GM23338 (cell line): Measurements from ENCODE around the gene ITPRID1. TPM values are rescaled to one million over a fixed set of nuclear protein-coding genes. Genes with fewer than 3 reads are reported as not detected.

Source experiments
- ATAC-seq: fragments of 200-7000 bp; cut with Tn5 transposase; 3 replicates; pipeline ENCODE4 v1.9.1; 2020
- DNase-seq: peaks from one replicate; pipeline ENCODE4 v3.0.0-alpha.2; 2015; ENCODE audit warnings: low spot score
- H2AFZ ChIP-seq: fragments of 200-600 bp; sonication (generic); 2 replicates; pipeline ENCODE4 v1.8.0; 2016; ENCODE audit warnings: antibody characterized with exemption, mild to moderate bottlenecking, moderate library complexity
- H3F3A ChIP-seq: fragments of 200-600 bp; sonication (generic); replicated peaks from 2 replicates; pipeline ENCODE4 v1.8.0; 2017; ENCODE audit warnings: antibody characterized with exemption, mixed run types, low read depth
- H3K27ac ChIP-seq: fragments of 200-600 bp; sonication (generic); 2 replicates; pipeline ENCODE4 v1.6.1; 2016; ENCODE audit warnings: low read depth
- H3K27me3 ChIP-seq: fragments of 200-600 bp; sonication (generic); 2 replicates; pipeline ENCODE4 v1.8.0; 2016; ENCODE audit warnings: mild to moderate bottlenecking, mixed run types, moderate library complexity; ENCODE audit not compliant: insufficient read depth
- H3K36me3 ChIP-seq: fragments of 200-600 bp; sonication (generic); 2 replicates; pipeline ENCODE4 v1.8.0; 2016; ENCODE audit warnings: mild to moderate bottlenecking; ENCODE audit not compliant: insufficient read depth
- H3K4me1 ChIP-seq: fragments of 200-600 bp; sonication (generic); 2 replicates; pipeline ENCODE4 v1.8.0; 2016; ENCODE audit warnings: mild to moderate bottlenecking, moderate library complexity; ENCODE audit not compliant: insufficient read depth
- H3K4me2 ChIP-seq: fragments of 200-600 bp; sonication (generic); 2 replicates; pipeline ENCODE4 v1.7.1; 2017; ENCODE audit warnings: mixed run types
- H3K4me3 ChIP-seq: fragments of 200-600 bp; sonication (generic); 2 replicates; pipeline ENCODE4 v1.6.1; 2016; ENCODE audit warnings: mixed run types
- H3K79me2 ChIP-seq: fragments of 200-600 bp; sonication (generic); replicated peaks from 2 replicates; pipeline ENCODE4 v1.8.0; 2017; ENCODE audit warnings: mild to moderate bottlenecking; ENCODE audit not compliant: insufficient read depth
- H3K9me2 ChIP-seq: fragments of 200-600 bp; sonication (generic); 2 replicates; pipeline ENCODE4 v1.8.0; 2017; ENCODE audit not compliant: insufficient read depth
- H4K20me1 ChIP-seq: fragments of 200-600 bp; sonication (generic); replicated peaks from 2 replicates; pipeline ENCODE4 v1.8.0; 2017; ENCODE audit warnings: mild to moderate bottlenecking; ENCODE audit not compliant: insufficient read depth
- H3K27ac Mint-ChIP-seq: 2 replicates; pipeline ENCODE4 v1.8.0; 2020; ENCODE audit warnings: inconsistent platforms, mild to moderate bottlenecking, moderate library complexity, mixed read lengths
- H3K27me3 Mint-ChIP-seq: 3 replicates; pipeline ENCODE4 v1.8.0; 2022; ENCODE audit warnings: low read depth, mild to moderate bottlenecking, moderate library complexity, mixed read lengths, inconsistent platforms; ENCODE audit not compliant: insufficient read depth, poor library complexity
- H3K36me3 Mint-ChIP-seq: 3 replicates; pipeline ENCODE4 v1.8.0; 2021; ENCODE audit warnings: low read depth, mild to moderate bottlenecking, inconsistent platforms, moderate library complexity, mixed read lengths
- H3K4me1 Mint-ChIP-seq: 3 replicates; pipeline ENCODE4 v1.8.0; 2020; ENCODE audit warnings: mild to moderate bottlenecking, inconsistent platforms, mixed read lengths
- H3K4me3 Mint-ChIP-seq: 3 replicates; pipeline ENCODE4 v1.8.0; 2021; ENCODE audit warnings: moderate library complexity, mild to moderate bottlenecking, inconsistent platforms, mixed read lengths
- H3K9me3 Mint-ChIP-seq: 3 replicates; pipeline ENCODE4 v1.8.0; 2020; ENCODE audit warnings: moderate library complexity, mild to moderate bottlenecking, inconsistent platforms, mixed read lengths
- CREB1 ChIP-seq: fragments of 250-450 bp; sonication (Bioruptor Pico); IDR thresholded peaks from 2 replicates; pipeline ENCODE4 v1.5.0; 2020; ENCODE audit warnings: low read depth, mild to moderate bottlenecking, moderate library complexity
- CTCF ChIP-seq, 2 experiments: fragments of 200-600 bp in 1 of 2; sonication (generic) in 1 of 2; conservative IDR thresholded peaks; 2 replicates each; pipeline versions ENCODE4 v1.5.1 to v1.6.1; 2016 to 2017; ENCODE audit warnings: antibody characterized with exemption in 2 of 2, low read depth in 2 of 2, mild to moderate bottlenecking in 2 of 2, moderate library complexity in 1 of 2
- EZH2 ChIP-seq: fragments of 200-600 bp; sonication (generic); IDR thresholded peaks from one replicate; pipeline ENCODE4 v1.8.0; 2017; ENCODE audit warnings: antibody characterized with exemption, mild to moderate bottlenecking, low read depth; ENCODE audit not compliant: unreplicated experiment
- EZH2phosphoT487 ChIP-seq: fragments of 200-600 bp; sonication (generic); IDR thresholded peaks from one replicate; pipeline ENCODE4 v1.8.1; 2018; ENCODE audit warnings: antibody characterized with exemption; ENCODE audit not compliant: unreplicated experiment
- JUNB ChIP-seq: IDR thresholded peaks from one replicate; pipeline ENCODE4 v1.6.1; 2016; ENCODE audit warnings: antibody characterized with exemption; ENCODE audit not compliant: unreplicated experiment
- NANOG ChIP-seq: IDR thresholded peaks from 2 replicates; pipeline ENCODE4 v1.6.1; 2016; ENCODE audit warnings: antibody characterized with exemption, borderline replicate concordance
- POLR2AphosphoS5 ChIP-seq: IDR thresholded peaks from 2 replicates; pipeline ENCODE4 v1.6.1; 2016; ENCODE audit warnings: antibody characterized with exemption, low read depth
- STAT1 ChIP-seq: IDR thresholded peaks from one replicate; pipeline ENCODE4 v1.6.1; 2016; ENCODE audit warnings: antibody characterized with exemption; ENCODE audit not compliant: unreplicated experiment
- ZNF114 ChIP-seq: fragments of 250-450 bp; sonication (Bioruptor Pico); IDR thresholded peaks from 2 replicates; pipeline ENCODE4 v1.5.0; 2020; ENCODE audit warnings: mild to moderate bottlenecking, moderate library complexity
- ZNF331 ChIP-seq: fragments of 250-450 bp; sonication (Bioruptor Pico); IDR thresholded peaks from 2 replicates; pipeline ENCODE4 v1.5.0; 2020; ENCODE audit warnings: low read depth, mild to moderate bottlenecking, moderate library complexity
- polyA plus RNA-seq: library from polyadenylated mRNA; unstranded; fragments of >200 nt; fragmentation: Nextera tagmentation; extraction: Ambion mirVana; gene quantifications from 2 replicates; pipeline ENCODE4 v1.2.1, GENCODE V29; 2016
- total RNA-seq: library from RNA; depleted of rRNA; stranded (reverse); fragments of >200 nt; shearing (Covaris generic); gene quantifications from 2 replicates; pipeline ENCODE4 v1.2.3, GENCODE V29; 2014
- TF ChIP-seq, protein P1 (sequence below): fragments of 250-450 bp; sonication (Bioruptor Pico); IDR thresholded peaks from 2 replicates; pipeline ENCODE4 v1.5.0; 2020; ENCODE audit warnings: mild to moderate bottlenecking, moderate library complexity
- TF ChIP-seq, protein P2 (sequence below): IDR thresholded peaks from 2 replicates; pipeline ENCODE4 v1.6.1; 2016; ENCODE audit warnings: antibody characterized with exemption
- TF ChIP-seq, protein P3 (sequence below): IDR thresholded peaks from one replicate; pipeline ENCODE4 v1.6.1; 2018; ENCODE audit warnings: antibody characterized with exemption; ENCODE audit not compliant: unreplicated experiment

Gene ITPRID1
- total and polyA plus RNA-seq, 2 experiments from 2014 or later = 0.05 to 0.45 TPM

DNA sequence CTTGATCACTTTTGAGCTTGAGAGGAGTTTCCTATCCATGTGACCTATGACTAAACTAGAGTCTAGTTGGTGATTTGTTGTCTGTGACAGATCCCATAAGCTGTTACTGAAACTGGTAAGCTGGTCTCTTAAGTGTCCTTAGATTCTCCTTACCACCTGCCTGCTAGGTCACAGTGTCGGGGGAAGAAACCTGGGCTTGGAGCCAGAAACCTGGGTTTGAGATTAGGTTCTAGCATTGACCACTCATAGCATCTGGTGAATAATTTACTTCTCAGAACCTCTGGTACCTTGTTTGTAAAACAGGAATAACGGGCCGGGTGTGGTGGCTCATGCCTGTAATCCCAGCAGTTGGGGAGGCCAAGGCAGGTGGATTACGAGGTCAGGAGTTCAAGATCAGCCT lies 21.8 kb upstream of the ITPRID1 start:
- Histone ChIP-seq H3K9me2 (peaks cover 18% of the 10 kb centered on the region), H3K79me2 (no peaks in the 10 kb centered on the region), H3K4me3 (no peak overlapping the region), H3K27ac (no peak overlapping the region), H3K4me1 (peaks cover 8% of the 10 kb centered on the region), H2AFZ (no peak overlapping the region; the same call in 1 of the 2 replicates), H4K20me1 (no peaks in the 10 kb centered on the region), H3K27me3 (no peaks in the 10 kb centered on the region), H3K4me2 (no peak overlapping the region), H3K36me3 (0 out of 2 replicates have a peak, but pooled peaks cover 4% of the 10 kb centered on the region), H3F3A (no peaks in the 10 kb centered on the region)
- H3K9me3 Mint-ChIP-seq = no peaks in the 10 kb centered on the region; the same call in 2 of the 3 replicates
- ATAC-seq = no peak
- TF ChIP-seq, protein P1, sequence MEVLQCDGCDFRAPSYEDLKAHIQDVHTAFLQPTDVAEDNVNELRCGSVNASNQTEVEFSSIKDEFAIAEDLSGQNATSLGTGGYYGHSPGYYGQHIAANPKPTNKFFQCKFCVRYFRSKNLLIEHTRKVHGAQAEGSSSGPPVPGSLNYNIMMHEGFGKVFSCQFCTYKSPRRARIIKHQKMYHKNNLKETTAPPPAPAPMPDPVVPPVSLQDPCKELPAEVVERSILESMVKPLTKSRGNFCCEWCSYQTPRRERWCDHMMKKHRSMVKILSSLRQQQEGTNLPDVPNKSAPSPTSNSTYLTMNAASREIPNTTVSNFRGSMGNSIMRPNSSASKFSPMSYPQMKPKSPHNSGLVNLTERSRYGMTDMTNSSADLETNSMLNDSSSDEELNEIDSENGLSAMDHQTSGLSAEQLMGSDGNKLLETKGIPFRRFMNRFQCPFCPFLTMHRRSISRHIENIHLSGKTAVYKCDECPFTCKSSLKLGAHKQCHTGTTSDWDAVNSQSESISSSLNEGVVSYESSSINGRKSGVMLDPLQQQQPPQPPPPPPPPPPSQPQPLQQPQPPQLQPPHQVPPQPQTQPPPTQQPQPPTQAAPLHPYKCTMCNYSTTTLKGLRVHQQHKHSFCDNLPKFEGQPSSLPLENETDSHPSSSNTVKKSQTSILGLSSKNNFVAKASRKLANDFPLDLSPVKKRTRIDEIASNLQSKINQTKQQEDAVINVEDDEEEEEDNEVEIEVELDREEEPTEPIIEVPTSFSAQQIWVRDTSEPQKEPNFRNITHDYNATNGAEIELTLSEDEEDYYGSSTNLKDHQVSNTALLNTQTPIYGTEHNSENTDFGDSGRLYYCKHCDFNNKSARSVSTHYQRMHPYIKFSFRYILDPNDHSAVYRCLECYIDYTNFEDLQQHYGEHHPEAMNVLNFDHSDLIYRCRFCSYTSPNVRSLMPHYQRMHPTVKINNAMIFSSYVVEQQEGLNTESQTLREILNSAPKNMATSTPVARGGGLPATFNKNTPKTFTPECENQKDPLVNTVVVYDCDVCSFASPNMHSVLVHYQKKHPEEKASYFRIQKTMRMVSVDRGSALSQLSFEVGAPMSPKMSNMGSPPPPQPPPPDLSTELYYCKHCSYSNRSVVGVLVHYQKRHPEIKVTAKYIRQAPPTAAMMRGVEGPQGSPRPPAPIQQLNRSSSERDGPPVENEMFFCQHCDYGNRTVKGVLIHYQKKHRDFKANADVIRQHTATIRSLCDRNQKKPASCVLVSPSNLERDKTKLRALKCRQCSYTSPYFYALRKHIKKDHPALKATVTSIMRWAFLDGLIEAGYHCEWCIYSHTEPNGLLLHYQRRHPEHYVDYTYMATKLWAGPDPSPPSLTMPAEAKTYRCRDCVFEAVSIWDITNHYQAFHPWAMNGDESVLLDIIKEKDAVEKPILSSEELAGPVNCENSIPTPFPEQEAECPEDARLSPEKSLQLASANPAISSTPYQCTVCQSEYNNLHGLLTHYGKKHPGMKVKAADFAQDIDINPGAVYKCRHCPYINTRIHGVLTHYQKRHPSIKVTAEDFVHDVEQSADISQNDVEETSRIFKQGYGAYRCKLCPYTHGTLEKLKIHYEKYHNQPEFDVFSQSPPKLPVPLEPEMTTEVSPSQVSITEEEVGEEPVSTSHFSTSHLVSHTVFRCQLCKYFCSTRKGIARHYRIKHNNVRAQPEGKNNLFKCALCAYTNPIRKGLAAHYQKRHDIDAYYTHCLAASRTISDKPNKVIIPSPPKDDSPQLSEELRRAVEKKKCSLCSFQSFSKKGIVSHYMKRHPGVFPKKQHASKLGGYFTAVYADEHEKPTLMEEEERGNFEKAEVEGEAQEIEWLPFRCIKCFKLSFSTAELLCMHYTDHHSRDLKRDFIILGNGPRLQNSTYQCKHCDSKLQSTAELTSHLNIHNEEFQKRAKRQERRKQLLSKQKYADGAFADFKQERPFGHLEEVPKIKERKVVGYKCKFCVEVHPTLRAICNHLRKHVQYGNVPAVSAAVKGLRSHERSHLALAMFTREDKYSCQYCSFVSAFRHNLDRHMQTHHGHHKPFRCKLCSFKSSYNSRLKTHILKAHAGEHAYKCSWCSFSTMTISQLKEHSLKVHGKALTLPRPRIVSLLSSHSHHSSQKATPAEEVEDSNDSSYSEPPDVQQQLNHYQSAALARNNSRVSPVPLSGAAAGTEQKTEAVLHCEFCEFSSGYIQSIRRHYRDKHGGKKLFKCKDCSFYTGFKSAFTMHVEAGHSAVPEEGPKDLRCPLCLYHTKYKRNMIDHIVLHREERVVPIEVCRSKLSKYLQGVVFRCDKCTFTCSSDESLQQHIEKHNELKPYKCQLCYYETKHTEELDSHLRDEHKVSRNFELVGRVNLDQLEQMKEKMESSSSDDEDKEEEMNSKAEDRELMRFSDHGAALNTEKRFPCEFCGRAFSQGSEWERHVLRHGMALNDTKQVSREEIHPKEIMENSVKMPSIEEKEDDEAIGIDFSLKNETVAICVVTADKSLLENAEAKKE (CRISPR knock-in tag) = no peak
- TF ChIP-seq POLR2AphosphoS5 (no peak), CTCF (conservative IDR thresholded peaks at IDR 0.05; ENCODE audit: low read depth in 2 of 2) (no peak), ZNF114 (CRISPR knock-in tag) (no peak), JUNB (no peak), CREB1 (CRISPR knock-in tag) (no peak), NANOG (no peak), EZH2phosphoT487 (no peak), STAT1 (no peak), EZH2 (no peak), ZNF331 (no peak)
- TF ChIP-seq, protein P2, sequence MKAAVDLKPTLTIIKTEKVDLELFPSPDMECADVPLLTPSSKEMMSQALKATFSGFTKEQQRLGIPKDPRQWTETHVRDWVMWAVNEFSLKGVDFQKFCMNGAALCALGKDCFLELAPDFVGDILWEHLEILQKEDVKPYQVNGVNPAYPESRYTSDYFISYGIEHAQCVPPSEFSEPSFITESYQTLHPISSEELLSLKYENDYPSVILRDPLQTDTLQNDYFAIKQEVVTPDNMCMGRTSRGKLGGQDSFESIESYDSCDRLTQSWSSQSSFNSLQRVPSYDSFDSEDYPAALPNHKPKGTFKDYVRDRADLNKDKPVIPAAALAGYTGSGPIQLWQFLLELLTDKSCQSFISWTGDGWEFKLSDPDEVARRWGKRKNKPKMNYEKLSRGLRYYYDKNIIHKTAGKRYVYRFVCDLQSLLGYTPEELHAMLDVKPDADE = no peak
- TF ChIP-seq, protein P3, sequence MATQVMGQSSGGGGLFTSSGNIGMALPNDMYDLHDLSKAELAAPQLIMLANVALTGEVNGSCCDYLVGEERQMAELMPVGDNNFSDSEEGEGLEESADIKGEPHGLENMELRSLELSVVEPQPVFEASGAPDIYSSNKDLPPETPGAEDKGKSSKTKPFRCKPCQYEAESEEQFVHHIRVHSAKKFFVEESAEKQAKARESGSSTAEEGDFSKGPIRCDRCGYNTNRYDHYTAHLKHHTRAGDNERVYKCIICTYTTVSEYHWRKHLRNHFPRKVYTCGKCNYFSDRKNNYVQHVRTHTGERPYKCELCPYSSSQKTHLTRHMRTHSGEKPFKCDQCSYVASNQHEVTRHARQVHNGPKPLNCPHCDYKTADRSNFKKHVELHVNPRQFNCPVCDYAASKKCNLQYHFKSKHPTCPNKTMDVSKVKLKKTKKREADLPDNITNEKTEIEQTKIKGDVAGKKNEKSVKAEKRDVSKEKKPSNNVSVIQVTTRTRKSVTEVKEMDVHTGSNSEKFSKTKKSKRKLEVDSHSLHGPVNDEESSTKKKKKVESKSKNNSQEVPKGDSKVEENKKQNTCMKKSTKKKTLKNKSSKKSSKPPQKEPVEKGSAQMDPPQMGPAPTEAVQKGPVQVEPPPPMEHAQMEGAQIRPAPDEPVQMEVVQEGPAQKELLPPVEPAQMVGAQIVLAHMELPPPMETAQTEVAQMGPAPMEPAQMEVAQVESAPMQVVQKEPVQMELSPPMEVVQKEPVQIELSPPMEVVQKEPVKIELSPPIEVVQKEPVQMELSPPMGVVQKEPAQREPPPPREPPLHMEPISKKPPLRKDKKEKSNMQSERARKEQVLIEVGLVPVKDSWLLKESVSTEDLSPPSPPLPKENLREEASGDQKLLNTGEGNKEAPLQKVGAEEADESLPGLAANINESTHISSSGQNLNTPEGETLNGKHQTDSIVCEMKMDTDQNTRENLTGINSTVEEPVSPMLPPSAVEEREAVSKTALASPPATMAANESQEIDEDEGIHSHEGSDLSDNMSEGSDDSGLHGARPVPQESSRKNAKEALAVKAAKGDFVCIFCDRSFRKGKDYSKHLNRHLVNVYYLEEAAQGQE = no peak
- H3K4me3 Mint-ChIP-seq = no peak overlapping the region
- H3K27me3 Mint-ChIP-seq = peaks cover 11% of the 10 kb centered on the region
- peaks cover 6% of the 10 kb centered on the region; the same call in 2 of the 3 replicates for H3K36me3 Mint-ChIP-seq
- H3K27ac Mint-ChIP-seq = no peak overlapping the region
- DNase-seq = no peak
- peaks cover 24% of the 10 kb centered on the region for H3K4me1 Mint-ChIP-seq
